Activated CD8-positive, alpha-beta T cell treated with anti-CD3 and anti-CD28 coated beads, Interleukin-2, amount 10 ng/mL, durations not matched to agents 7 days and 5 days (primary cell): ENCODE measurements around the gene PTPRCAP. TPM values are rescaled to one million over a fixed set of nuclear protein-coding genes. Genes with fewer than 3 reads are reported as not detected.

Experiments
- ATAC-seq: fragments of 150-1000 bp; cut with Tn5 transposase; one replicate; pipeline ENCODE4 v1.10.0; 2021; ENCODE audit warnings: moderate library complexity
- CTCF ChIA-PET: fragments of 350-600 bp; sonication (Branson Sonifier 250); formaldehyde crosslinking; loops from one replicate; lab custom pipeline; 2021; ENCODE audit warnings: antibody characterized with exemption; lab: Charles Lee
- POLR2A ChIA-PET: fragments of 350-600 bp; sonication (Branson Sonifier 250); formaldehyde crosslinking; loops from one replicate; lab custom pipeline; 2021; ENCODE audit warnings: antibody characterized with exemption; lab: Charles Lee
- DNase-seq: peaks from one replicate; pipeline ENCODE4 v3.0.0-alpha.2; 2020
- H3K27ac Mint-ChIP-seq: one replicate; pipeline ENCODE4 v1.8.0; 2021; ENCODE audit warnings: mild to moderate bottlenecking, mixed read lengths
- H3K27me3 Mint-ChIP-seq: one replicate; pipeline ENCODE4 v1.8.0; 2021; ENCODE audit warnings: low read depth, mixed read lengths
- H3K36me3 Mint-ChIP-seq: one replicate; pipeline ENCODE4 v1.8.0; 2021; ENCODE audit warnings: low read depth, mixed read lengths
- H3K4me1 Mint-ChIP-seq: one replicate; pipeline ENCODE4 v1.8.0; 2021; ENCODE audit warnings: low read depth, mixed read lengths
- H3K4me3 Mint-ChIP-seq: one replicate; pipeline ENCODE4 v1.8.0; 2021; ENCODE audit warnings: mild to moderate bottlenecking, mixed read lengths
- H3K9me3 Mint-ChIP-seq: one replicate; pipeline ENCODE4 v1.8.0; 2022; ENCODE audit warnings: mixed read lengths; ENCODE audit not compliant: insufficient read depth
- total RNA-seq, 2 experiments: library from RNA; stranded (reverse); gene quantifications; one replicate each; pipeline ENCODE4 v1.2.3, GENCODE V29; 2021

The PTPRCAP gene
- total RNA-seq, 2 experiments from 2014 or later: 445 to 447 TPM

DNA sequence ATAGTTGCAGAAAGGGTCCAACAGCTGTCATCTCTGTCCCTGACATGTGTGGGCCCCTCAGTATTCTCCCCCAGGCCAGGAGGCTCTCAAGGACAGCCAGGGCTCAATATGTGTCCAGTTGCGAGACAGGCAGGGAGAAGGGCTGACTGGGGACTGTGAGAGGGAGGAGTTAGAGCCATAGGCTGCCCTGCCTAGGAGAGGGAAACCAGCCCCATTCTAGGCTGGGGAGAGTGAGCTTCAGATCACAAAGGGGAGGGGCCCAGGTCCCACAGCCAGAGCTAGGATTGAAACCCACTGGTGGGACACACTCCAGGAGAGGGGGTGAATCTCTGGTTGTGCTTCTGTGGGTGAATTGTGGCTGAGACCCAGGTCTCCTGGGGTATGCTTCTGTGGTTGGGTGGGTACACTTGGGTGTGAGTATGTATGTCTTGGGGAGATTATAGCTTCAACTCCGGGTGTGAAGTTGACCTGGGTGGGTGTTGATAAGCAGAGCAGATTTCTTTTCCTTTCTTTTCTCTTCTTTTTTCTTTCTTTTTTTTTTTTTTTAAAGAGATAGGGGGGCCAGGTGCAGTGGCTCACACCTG lies 24.1 kb downstream of the PTPRCAP start:
- Mint-ChIP-seq H3K27ac (peak overlapping the region; percentile 48), H3K36me3 (peaks cover 27% of the 10 kb centered on the region), H3K4me3 (no peak overlapping the region), H3K27me3 (peaks cover 2% of the 10 kb centered on the region), H3K9me3 (no peaks in the 10 kb centered on the region), H3K4me1 (peaks cover 80% of the 10 kb centered on the region)
- CTCF ChIA-PET: interaction anchor here (0.8 to 4.3 kb wide), 5 partner anchors 9 to 56 kb away, joined by 3 to 29 read pairs (median 6); partner anchors contain the start of genes PPP1CA, PTPRCAP and TBC1D10C
- ATAC-seq (no peak), DNase-seq (no peak)
- POLR2A ChIA-PET: interaction anchor here (0.8 to 4.1 kb wide), 8 partner anchors 7 to 142 kb away, joined by 3 to 34 read pairs (median 6); partner anchors contain the start of genes PPP1CA, PTPRCAP, RPS6KB2 and TBC1D10C

DNA sequence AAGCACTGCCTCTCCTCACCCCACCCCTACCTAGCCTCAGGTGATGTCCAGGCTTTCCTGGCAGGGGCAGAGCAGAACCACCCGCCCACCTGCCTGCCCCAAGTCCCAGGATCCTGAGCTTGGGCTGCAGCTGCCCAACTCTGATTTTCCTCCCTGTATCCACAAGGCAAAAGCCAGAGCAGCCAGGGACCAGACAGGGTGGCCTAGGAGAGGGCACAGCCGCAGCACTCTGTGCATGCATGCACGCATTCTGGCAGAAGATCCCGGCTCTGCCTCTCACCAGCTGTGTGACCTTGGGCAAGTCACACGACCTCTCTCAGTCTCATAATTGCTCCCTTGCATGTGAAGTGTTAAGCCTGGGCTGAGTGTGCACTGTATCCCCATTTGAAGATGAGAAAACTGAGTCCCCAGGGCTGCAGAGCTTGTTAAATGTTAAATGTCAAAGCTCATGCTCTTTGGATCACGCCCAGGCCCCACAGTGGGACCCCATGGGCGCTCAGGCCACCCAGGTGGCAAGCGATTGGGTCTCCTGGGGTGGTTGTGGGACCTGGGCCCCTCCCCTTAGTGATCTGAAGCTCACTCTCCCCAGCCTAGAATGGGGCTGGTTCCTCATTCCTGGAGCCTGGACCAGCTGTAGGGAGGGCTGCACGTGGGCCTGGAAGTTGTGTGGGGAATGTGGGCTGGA lies 24.8 kb downstream of the PTPRCAP start:
- no peak for ATAC-seq
- Mint-ChIP-seq H3K9me3 (no peaks in the 10 kb centered on the region), H3K4me3 (no peak overlapping the region), H3K27ac (peak overlapping the region; percentile 69), H3K36me3 (peaks cover 34% of the 10 kb centered on the region), H3K27me3 (peaks cover 2% of the 10 kb centered on the region), H3K4me1 (peaks cover 80% of the 10 kb centered on the region)
- CTCF ChIA-PET: interaction anchor here (1.4 to 4.3 kb wide), 3 partner anchors 9 to 25 kb away, joined by 6 to 29 read pairs (median 6); partner anchors contain the start of genes PPP1CA, PTPRCAP and TBC1D10C
- POLR2A ChIA-PET: interaction anchor here (0.7 to 4.1 kb wide), 10 partner anchors 8 to 141 kb away, joined by 3 to 34 read pairs (median 5); partner anchors contain the start of genes ANKRD13D, PPP1CA, PTPRCAP and RAD9A
- DNase-seq: no peak

DNA sequence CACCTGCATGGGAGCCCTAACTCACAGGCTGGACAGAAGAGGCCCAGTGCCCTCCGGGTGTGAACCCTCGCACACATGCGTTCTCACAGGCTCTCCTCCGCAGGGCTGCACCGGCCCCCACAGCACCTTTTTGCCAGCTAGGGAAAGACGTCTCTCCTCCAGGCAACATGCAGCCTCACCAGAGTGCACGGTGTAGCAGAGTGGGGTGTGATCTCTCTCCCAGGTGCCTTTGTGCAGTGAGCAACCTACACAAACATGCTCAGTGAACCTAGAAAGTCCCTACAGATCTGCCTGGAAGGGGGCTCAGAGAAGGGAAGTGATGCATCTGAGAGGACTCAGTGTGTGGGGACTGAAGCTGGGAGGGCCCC lies 25.7 kb downstream of the PTPRCAP start:
- DNase-seq (no peak), ATAC-seq (no peak)
- H3K27me3 Mint-ChIP-seq: peaks cover 2% of the 10 kb centered on the region
- ChIA-PET POLR2A (interaction anchor here (0.6 to 4.1 kb wide), 9 partner anchors 9 to 144 kb away, joined by 3 to 34 read pairs (median 5); partner anchors contain the start of genes AIP, PPP1CA, PTPRCAP and RAD9A), CTCF (interaction anchor here (1.4 to 4.3 kb wide), 3 partner anchors 8 to 26 kb away, joined by 6 to 29 read pairs (median 6); partner anchors contain the start of genes PPP1CA, PTPRCAP and TBC1D10C)
- H3K4me1 Mint-ChIP-seq: peaks cover 83% of the 10 kb centered on the region
- no peaks in the 10 kb centered on the region for H3K9me3 Mint-ChIP-seq
- H3K4me3 Mint-ChIP-seq: no peak overlapping the region
- H3K36me3 Mint-ChIP-seq: peaks cover 41% of the 10 kb centered on the region
- H3K27ac Mint-ChIP-seq: peak overlapping the region; percentile 69

DNA sequence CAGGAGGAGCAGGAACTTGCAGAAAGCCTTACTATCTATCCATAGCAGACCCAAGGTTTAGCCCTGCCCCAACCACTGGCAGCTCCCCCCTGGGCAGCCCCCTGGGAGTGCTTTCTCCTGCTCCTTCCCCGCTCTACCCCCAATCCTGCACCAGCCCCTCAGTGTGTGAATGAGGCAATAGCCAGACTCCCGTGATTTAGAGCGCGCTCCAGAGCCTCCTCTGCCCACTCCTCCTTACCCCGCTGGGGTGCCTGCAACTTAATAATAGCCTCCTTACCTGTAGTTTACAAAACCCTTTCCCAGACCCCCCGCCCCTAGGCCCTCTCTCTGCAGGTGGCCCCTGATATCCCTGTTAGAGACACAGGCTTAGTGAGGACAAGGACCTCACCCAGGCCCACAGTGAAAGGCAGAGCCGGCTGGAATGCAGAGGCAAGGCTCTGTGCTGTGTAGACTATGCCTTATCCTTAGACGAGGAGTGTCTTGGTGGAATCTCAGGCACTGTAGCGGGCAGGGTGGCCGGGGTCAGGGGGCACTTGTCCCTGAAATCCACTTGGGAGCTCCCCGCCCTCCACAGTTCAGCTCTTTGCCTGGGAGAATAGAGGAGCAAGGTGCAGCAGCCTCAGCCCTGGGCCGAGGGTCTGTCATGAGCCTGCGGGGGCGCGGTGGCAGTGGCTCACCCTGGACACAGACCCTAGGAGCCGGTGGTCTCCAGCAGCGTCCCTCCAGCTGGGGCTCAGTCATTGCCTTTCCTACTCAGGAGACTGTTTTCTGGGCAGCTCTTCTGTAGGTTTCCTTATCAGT lies 26.3 kb downstream of the PTPRCAP start:
- H3K36me3 Mint-ChIP-seq: peaks cover 46% of the 10 kb centered on the region
- peaks cover 83% of the 10 kb centered on the region for H3K4me1 Mint-ChIP-seq
- POLR2A ChIA-PET: interaction anchor here (0.7 to 4.1 kb wide), 8 partner anchors 9 to 143 kb away, joined by 3 to 34 read pairs (median 5); partner anchors contain the start of genes PPP1CA, PTPRCAP, RAD9A and TBC1D10C
- DNase-seq: no peak
- H3K9me3 Mint-ChIP-seq: no peaks in the 10 kb centered on the region
- H3K27ac Mint-ChIP-seq: peak overlapping the region; percentile 69
- no peak for ATAC-seq
- CTCF ChIA-PET: interaction anchor here (4.3 kb wide), 1 partner anchor 10 kb away, joined by 29 read pairs; the partner anchor contains the start of gene PPP1CA
- peak overlapping the region; percentile 92 for H3K4me3 Mint-ChIP-seq
- H3K27me3 Mint-ChIP-seq: peaks cover 2% of the 10 kb centered on the region

DNA sequence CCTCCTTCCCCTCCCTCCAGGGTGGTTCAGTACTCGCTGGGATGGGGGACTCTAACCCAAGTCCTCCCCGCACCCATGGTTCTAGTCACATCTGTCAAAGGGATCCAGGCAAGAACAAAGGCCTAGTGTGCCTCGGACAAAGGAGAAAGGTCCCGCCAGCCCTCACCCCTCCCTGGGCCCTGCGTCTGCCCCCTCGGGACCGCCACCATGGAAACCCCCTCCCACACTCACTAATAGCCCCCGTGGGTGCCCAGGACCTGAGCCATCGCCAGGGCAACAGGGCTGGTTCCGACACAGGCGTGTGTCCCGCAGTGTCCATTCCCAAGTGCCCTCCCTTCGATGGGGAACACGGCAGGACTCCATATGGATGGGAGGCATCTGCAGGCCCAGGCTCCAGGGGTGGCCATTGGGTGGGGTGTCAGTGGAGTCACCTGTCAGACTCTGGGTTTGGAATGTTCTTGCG lies 27.1 kb downstream of the PTPRCAP start:
- Mint-ChIP-seq H3K27me3 (peaks cover 2% of the 10 kb centered on the region), H3K4me1 (peaks cover 83% of the 10 kb centered on the region), H3K27ac (peak overlapping the region; percentile 98), H3K36me3 (peaks cover 52% of the 10 kb centered on the region), H3K9me3 (no peaks in the 10 kb centered on the region), H3K4me3 (peak overlapping the region; percentile 92)
- ChIA-PET CTCF (no interaction called here), POLR2A (interaction anchor here (2.9 to 4.1 kb wide), 3 partner anchors 8 to 27 kb away, joined by 21 to 34 read pairs (median 27); partner anchors contain the start of genes PPP1CA, PTPRCAP and TBC1D10C)
- DNase-seq (no peak), ATAC-seq (no peak)

DNA sequence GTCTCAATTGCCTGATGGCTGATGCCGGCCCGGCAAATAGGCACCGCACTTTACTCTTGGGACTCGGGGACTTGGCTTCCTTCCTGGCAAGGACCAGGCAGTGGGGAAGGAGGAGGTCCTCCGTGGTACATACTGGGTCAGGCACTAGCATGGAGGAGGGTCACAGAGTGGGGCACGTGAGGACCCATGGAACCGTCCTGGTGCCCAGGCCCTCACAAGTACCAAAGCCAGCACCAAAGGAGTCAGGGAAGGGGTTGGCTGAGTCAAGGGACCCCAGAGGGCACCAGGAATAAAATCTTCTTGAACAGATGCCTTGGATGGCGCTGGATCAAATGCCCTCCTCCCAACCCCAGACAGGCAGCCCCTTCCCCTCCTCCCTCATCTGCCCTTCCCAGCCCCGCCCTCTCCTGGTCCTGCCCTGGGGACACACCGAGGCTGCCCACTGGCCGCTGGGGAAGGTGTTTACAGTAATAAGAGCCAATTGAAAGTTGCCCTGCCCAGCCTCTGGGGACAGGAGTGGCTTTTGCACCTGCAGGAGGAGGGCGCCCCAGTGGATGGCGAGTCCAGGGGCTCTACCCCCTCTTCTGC lies 27.6 kb downstream of the PTPRCAP start:
- POLR2A ChIA-PET: interaction anchor here (1.3 to 3.5 kb wide), 7 partner anchors 9 to 75 kb away, joined by 5 to 61 read pairs (median 6); partner anchors contain the start of genes RAD9A and TMEM134
- H3K27ac Mint-ChIP-seq: peak overlapping the region; percentile 98
- peaks cover 81% of the 10 kb centered on the region for H3K4me1 Mint-ChIP-seq
- peaks cover 58% of the 10 kb centered on the region for H3K36me3 Mint-ChIP-seq
- H3K9me3 Mint-ChIP-seq: no peaks in the 10 kb centered on the region
- peak overlapping the region; percentile 92 for H3K4me3 Mint-ChIP-seq
- ATAC-seq: peak; percentile 1
- DNase-seq: no peak
- CTCF ChIA-PET: interaction anchor here (1.2 to 3.4 kb wide), 3 partner anchors 9 to 142 kb away, joined by 4 to 35 read pairs (median 6); partner anchors contain the start of gene PITPNM1
- H3K27me3 Mint-ChIP-seq: peaks cover 2% of the 10 kb centered on the region

DNA sequence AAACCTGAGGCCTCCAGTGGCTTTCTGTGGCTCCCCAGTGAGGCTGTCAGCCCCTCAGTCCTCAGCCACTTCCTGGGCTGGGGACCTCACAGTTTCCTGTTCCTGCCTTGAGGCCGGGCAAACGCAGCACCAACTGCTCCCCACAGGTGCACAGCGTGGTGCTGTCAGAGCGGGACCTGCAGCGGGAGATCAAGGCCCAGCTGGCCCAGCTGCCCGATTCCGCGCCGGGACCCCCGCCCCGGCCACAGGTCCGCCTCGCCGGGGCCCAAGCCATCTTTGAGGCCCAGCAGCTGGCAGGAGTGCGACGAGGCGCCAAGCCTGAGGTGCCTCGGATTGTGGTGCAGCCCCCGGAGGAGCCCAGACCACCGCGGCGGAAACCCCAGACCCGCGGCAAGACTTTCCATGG lies 28.2 kb downstream of the PTPRCAP start:
- Mint-ChIP-seq H3K27me3 (peaks cover 2% of the 10 kb centered on the region), H3K9me3 (no peaks in the 10 kb centered on the region), H3K4me1 (peaks cover 80% of the 10 kb centered on the region), H3K4me3 (peak overlapping the region; percentile 92), H3K36me3 (peaks cover 64% of the 10 kb centered on the region), H3K27ac (peak overlapping the region; percentile 98)
- ChIA-PET POLR2A (interaction anchor here (0.7 to 3.5 kb wide), 13 partner anchors 10 to 169 kb away, joined by 3 to 61 read pairs (median 5); partner anchors contain the start of genes PTPRCAP, RAD9A and TMEM134), CTCF (interaction anchor here (0.9 to 3.4 kb wide), 8 partner anchors 10 to 142 kb away, joined by 3 to 35 read pairs (median 4); partner anchors contain the start of genes PITPNM1 and POLD4)
- DNase-seq: peak; percentile 93
- peak; percentile 72 for ATAC-seq

DNA sequence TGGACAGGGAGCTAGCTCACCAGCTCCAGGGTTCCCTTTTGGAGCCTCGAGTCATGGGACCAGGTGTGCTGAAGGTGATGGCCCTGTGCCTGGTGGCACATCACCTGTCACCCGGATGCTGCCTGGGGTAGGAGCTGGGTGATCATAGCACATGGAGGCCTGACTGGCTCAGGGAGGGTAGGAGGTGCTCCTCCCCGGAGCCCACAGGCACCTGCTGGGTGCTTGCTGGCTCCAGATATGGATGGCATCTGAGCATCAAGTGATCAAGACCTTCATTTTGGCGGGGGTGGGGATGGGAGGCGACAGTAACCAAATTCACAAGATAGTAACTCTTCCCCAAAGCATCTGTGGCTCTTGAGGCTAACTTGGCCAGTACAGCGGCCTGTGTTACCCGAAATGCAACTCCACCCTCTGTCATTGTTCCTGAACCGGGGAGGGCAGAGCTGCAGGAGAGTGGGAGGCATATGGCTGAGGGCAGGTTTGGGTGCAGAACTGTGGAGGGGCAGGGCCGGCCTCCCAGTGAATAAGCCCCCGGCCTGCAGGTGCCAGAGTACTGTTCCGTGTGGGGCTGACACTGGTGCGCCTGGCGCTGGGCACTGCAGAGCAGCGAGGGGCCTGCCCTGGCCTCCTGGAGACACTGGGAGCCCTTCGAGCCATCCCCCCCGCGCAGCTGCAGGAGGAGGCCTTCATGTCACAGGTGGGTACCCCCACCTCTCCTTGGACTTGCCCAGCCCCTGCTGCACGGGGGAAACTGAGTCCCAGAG lies 28.9 kb downstream of the PTPRCAP start:
- Mint-ChIP-seq H3K27me3 (peaks cover 2% of the 10 kb centered on the region), H3K27ac (peak overlapping the region; percentile 93), H3K4me3 (peak overlapping the region; percentile 92), H3K9me3 (no peaks in the 10 kb centered on the region), H3K36me3 (peaks cover 68% of the 10 kb centered on the region), H3K4me1 (peaks cover 77% of the 10 kb centered on the region)
- ChIA-PET CTCF (interaction anchor here (0.9 to 3.4 kb wide), 10 partner anchors 10 to 141 kb away, joined by 3 to 35 read pairs (median 4); partner anchors contain the start of genes PITPNM1, POLD4 and RAD9A), POLR2A (interaction anchor here (0.7 to 3.5 kb wide), 14 partner anchors 10 to 168 kb away, joined by 3 to 61 read pairs (median 5); partner anchors contain the start of genes PTPRCAP, RAD9A and TMEM134)
- DNase-seq (peak; percentile 66), ATAC-seq (peak; percentile 35)

DNA sequence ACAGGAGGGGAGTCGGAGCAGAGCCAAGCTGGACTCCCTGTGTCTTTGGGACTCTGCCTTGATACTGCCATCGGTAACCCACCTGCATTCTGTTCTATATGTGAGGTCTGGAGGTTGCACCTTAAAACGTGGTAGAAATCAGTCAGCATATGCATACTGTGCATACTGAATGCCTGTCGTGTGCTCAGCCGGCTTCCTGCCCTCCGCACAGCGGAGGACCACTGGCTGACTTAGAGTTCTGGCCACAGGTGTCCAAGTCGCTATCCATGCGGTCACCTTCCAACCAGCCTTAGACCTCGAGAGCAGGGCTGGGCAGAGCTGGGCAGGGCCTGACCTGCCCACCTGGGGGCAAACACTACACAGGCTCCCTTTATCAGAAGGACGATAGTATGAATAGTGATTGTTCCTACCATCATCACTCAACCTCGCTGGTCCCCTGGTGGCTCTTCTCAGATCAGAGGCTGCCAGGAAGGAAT lies 29.8 kb downstream of the PTPRCAP start:
- ATAC-seq (no peak), DNase-seq (peak; percentile 28)
- ChIA-PET CTCF (interaction anchor here (0.9 to 3.4 kb wide), 11 partner anchors 11 to 145 kb away, joined by 3 to 35 read pairs (median 5); partner anchors contain the start of genes PITPNM1, POLD4, PTPRCAP and RAD9A), POLR2A (interaction anchor here (0.9 to 3.5 kb wide), 15 partner anchors 11 to 136 kb away, joined by 3 to 61 read pairs (median 4); partner anchors contain the start of genes AIP, PTPRCAP and RAD9A)
- peak overlapping the region; percentile 92 for H3K4me3 Mint-ChIP-seq
- peaks cover 68% of the 10 kb centered on the region for H3K36me3 Mint-ChIP-seq
- H3K27ac Mint-ChIP-seq: peak overlapping the region; percentile 93
- no peaks in the 10 kb centered on the region for H3K27me3 Mint-ChIP-seq
- H3K4me1 Mint-ChIP-seq: peaks cover 77% of the 10 kb centered on the region
- no peaks in the 10 kb centered on the region for H3K9me3 Mint-ChIP-seq
